Measurements from ENCODE around the gene TRMT10B.
"Not testable (repeated sequence)": the region's sequence is repeated elsewhere in the genome, so short reads cannot be mapped to it uniquely, and the experiment has no call there.

The TRMT10B gene

DNA sequence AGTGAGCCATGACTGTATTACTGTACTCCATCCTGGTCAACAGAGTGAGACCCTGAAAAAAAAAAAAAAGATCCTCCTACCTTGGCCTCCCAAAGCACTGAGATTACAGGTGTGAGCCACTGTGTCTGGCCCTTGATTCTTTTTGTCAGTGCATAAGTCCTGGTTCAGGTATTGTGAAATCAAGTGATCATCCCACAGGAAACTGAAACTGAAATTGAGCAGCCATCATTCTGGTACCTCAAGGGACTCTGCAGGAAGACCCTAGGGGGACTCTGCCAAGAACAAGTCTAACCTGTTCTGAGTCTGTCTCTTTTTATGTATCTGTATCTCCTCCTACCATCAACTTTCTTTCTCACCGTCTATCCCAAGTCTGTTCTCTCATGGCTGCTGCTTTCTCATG, 45.1 kb downstream of the TRMT10B start:
- no peak for DNase-seq (ENCODE audit: low read depth in 2 of 3, low spot score in 1 of 3)

DNA sequence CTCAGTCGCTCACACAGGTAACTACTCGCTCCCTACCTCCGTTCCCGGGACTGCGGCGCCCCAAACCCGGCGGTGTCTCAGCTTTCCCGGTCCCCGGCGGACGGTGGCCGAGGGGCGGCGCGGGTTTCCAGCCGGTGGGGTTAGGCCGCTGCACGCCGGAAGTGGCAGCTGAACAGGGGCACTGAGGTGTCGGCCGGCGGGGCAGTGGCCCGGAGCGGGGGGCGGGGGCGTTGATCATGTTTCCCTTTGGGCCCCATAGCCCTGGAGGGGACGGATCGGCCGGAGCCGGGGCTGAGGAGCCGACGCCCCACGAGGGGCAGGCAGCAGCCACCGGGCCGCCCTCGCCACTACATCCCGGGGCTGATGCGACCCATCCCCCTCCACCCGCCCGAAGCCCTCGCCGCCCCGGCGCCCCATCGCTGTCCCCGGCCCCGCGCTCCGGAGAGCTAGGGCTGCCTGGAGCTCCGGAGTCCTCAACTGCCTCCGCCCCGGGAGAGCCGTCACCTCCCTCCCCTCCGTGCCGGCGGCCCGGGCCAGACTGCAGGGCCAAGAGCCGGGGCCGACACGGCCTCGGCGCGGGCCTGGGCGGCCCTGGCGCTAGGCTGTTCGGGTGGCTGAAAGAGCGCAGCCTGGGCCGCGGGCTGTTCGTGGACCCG, 47.2 kb downstream of the TRMT10B start, which contains the start of gene DCAF10:
Gene DCAF10 (plus strand): TSS at position 167 of the 656 bp plus-strand sequence. CDS start 70 bp downstream, at position 237.
- peak; percentile 83 to 92 (median 85) for DNase-seq (ENCODE audit: low read depth in 2 of 3, low spot score in 1 of 3)

DNA sequence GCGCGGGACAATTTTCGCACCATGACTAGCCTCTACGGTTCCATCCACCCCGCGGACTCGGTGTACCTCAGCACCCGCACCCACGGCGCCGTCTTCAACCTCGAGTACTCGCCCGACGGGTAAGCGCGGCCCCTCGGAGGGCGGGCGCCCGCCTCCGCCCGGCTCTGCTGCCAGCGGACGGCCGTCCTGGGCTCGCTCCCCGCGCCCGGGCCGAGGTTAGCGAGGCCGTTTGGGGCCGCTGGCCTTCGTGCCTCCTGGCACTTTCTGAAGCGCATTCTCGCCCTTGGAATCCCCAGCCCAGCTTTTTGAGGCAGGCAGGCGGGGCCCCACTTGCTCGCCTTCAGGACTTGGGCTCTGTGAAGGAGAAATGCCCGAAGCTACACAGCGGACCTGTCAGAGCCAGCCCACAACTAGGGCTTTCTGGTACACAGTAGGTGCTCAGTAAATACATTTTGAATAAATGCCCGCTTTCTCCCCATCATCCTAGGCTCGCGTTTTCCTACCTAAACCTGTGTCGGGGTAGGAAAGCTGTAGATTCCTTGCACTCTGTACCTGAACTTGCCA, 47.8 kb downstream of the TRMT10B start:
- peak in 1 of 3 donors; percentile 43 for DNase-seq (ENCODE audit: low read depth in 2 of 3, low spot score in 1 of 3)

DNA sequence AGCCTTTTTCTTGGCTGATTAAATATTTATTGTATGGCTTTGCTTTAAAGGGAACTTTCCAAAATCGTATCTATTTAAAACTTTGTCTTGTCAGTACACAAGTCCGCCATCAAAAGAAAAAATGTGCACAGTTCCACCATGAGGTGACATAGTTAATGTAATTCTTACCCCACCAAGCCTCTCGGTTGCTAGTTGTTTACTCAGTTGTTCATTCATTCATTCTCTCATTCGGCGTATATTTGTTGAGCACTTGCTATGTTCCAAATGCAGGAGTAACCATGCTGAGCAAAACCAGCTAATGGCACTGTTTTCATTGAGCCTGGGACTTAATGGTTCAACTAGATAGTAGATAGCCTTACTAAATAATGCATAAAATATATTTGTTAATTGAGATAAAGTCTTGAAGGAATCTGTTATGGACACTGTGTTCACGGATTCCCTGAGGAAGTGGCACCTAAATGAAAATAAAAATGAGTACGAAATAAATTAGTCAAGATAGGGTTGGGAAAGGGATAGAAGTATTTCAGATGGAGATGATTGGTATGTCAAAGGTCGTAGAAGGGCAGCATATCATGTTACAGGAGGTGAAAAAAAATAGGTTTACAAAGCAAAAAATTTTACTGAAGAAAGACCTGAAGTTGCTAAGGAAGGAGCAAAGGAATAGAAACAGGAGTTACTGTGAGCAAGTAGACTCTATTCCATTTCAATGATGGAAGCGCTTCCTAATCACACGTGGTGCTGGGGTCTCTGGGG, 48.5 kb downstream of the TRMT10B start:
- DNase-seq (ENCODE audit: low read depth in 2 of 3, low spot score in 1 of 3), result no peak

DNA sequence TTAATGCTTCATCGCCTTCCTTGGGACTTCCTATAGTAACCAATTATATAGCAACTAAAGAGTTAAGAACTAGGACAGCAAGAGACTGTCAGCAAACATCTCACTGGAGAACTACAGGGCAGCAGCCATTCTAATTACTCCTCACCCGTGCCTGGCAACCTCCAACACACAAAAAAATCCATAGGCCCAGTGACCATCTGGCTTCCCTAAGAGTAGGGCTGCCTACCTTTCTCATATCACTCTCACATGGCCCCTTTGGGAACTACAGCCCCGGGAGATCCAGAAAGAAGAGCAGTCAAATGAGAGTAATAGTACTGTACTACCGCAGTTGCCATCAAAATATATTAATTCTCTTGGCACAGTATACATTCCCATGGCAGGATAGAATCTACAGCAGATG, 52.7 kb downstream of the TRMT10B start:
- no peak for DNase-seq (ENCODE audit: low read depth in 2 of 3, low spot score in 1 of 3)

DNA sequence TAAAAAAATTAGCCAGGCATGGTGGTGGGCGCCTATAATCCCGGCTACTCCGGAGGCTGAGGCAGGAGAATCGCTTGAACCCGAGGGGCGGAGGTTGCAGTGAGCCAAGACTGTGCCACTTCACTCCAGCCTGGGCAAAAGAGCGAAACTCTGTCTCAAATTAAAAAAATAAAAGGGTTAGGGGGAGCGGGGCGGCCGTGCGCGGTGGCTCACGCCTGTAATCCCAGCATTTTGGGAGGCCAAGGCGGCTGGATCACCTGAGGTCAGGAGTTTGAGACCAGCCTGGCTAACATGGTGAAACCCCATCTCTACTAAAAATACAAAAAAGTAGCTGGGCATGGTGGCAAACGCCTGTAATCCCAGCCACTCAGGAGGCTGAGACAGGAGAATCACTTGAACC, 56.1 kb downstream of the TRMT10B start:
- DNase-seq (ENCODE audit: low read depth in 2 of 3, low spot score in 1 of 3), result not testable (repeated sequence)

DNA sequence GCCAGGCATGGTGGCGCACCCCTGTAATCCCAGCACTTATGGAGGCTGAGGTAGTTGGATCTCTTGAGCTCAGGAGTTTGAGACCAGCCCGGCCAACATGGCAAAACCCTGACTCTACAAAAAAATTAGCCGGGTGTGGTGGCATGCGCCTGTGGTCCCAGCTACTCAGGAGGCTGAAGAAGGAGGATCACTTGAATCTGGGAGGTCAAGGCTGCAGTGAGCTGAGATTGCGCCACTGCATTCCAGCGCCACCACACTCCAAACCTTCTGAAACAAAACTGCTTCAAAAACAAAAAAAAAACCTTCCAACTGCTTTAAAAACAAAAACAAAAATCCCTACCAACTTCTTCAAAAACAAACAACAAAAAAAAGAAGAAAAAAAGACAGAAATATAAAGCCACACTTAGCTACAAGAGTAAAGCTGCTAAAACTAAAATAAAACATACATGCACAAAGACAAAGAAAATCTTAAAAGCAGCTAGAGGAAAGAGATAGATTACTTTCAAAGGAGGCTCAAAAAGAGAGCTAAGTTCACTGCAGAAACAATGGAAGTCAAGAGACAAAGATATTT, 58.4 kb downstream of the TRMT10B start:
- no peak for DNase-seq (ENCODE audit: low read depth in 2 of 3, low spot score in 1 of 3)

DNA sequence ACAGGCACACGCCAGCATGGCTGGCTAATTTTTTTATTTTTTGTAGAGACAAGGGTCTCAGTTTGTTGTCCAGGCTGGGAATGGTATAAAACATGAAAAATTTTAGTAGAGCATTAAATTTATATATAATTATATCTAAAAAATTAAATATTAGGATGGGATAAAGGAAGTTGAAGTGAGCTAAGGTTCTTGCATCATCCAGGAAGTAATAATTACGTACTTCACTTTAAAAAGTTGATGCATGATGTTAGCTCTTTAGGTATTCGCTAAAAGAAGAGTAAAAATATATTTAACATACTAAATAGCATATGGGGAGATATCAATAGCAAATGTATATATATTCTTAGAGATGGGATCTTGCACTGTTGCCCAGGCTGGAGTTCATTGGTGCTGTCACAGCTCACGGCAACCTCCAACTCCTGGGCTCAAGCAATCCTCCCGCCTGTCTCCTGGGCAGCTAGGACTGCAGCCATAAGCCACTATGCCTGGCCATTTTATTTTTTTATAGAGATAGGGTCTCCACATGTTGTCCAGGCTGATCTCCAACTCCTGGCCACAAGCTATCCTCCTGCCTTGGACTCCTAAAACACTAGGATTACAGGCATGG, 59.3 kb downstream of the TRMT10B start:
- DNase-seq (ENCODE audit: low read depth in 2 of 3, low spot score in 1 of 3), result no peak

DNA sequence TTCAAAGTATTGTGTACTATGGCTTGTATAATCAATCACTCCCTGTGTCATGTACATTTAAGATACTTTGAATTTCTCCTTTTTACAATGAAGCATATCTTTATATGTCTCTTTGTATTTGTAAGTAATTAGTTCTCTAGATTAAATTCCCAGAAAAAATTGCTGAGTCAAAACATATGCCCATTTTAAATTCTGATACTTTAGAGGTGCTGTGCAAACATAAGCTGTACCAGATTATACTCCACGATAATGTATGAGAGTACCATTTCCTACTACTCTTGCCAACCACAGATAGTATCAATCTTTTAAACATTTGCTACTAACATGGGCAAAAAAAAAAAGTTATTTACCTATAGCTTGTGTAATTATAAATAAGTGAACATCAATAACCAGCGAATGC, 65.2 kb downstream of the TRMT10B start:
- no peak for DNase-seq (ENCODE audit: low read depth in 2 of 3, low spot score in 1 of 3)

DNA sequence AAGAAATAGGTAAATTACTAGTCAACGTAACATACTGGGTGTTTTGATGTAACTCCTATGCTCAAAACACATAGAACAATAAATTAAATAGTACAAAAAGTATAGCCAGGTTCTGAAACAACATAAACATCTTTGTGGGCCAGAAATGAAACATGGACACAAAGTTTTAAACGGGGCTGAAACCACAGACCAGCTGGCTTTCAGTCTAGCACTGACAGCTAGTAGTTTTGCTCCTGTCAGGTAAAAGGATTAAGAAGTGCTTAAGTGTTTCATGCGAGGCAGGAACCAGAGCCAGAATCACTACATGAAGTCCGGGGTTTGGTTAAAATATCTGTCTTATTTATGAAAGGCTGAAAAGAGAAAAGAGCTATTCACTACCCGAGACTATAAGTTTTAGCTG, 66.5 kb downstream of the TRMT10B start:
- no peak for DNase-seq (ENCODE audit: low read depth in 2 of 3, low spot score in 1 of 3)

DNA sequence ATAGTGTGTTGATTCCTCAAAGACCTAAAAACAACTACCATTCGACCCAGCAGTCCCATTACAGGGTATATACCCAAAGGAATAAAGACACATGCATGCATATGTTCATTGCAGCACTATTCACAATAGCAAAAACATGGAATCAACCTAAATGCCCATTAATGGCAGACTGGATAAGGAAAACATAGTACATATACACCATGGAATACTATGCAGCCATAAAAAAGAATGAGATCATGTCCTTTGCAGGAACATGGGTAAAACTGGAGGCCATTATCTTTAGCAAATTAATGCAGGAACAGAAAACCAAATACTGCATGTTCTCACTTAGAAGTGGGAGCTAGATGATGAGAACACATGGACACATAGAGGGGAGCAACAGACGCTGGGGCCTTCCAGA, 71.6 kb downstream of the TRMT10B start:
- DNase-seq (ENCODE audit: low read depth in 2 of 3, low spot score in 1 of 3), result not testable (repeated sequence)

DNA sequence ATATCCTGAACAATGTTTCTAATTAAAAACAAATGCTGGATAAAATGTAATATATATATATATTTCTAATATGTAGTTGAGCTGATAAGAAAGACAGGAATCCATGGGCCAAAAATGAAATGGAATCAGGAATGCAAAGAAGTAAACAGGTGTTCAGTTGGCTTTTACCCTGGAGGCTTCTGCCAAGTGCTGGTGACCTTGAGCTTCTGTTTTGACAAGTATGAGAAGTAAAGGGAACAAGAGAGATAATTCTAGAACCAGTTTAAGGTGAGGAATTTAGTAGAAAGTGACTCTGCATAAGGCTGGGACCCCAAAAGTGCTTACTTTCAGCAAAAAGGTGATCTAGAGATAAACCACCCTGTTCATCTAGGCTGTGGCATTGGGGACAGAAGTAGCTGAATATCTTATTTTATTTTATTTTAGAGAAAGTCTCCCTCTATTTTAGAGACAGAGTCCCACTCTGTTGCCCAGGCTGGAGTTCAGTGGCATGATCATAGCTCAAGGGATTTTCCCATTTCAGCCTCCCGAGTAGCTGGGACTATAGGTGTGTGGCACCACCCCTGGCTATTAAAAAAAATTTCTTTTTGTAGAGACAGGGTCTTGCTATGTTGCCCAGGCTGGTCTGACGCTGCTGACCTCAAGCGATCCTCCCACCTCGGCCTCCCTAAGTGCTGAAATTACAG, 74.0 kb downstream of the TRMT10B start:
- no peak for DNase-seq (ENCODE audit: low read depth in 2 of 3, low spot score in 1 of 3)
